NCI-H446 (cell line): ENCODE data around the gene KRTAP24-1.
A peak's percentile ranks its signal among the peaks of the same experiment; 100 is the strongest.

ENCODE experiments used
- DNase-seq, 2 experiments: peaks; one replicate each; lab custom pipeline; 2025; lab: John Stamatoyannopoulos, UW

KRTAP24-1 gene

GRCh38 chr21:30234643-30235042, 48.1 kb downstream of the KRTAP24-1 start:
- peak in 1 of 2 experiments; percentile 32 for DNase-seq

GRCh38 chr21:30234050-30234449, 48.7 kb downstream of the KRTAP24-1 start:
- no peak for DNase-seq

- DNase-seq, result peak; percentile 77 to 84
Measured at GRCh38 chr21:30233228-30234020, 49.3 kb downstream of the KRTAP24-1 start.

- no peak for DNase-seq
Measured at GRCh38 chr21:30232011-30232410, 50.7 kb downstream of the KRTAP24-1 start.
